ENCODE results near the gene PIGX.

- TF ChIP-seq CTCF (IDR thresholded peaks at IDR 0.05) = no peak
- no peak for TF ChIP-seq EZH2phosphoT487 (IDR thresholded peaks at IDR 0.05)
- TF ChIP-seq EZH2 (IDR thresholded peaks at IDR 0.05) = no peak
These were observed 45.9 kb upstream of the PIGX start for GRCh38 chr3:196666001-196666867.
